SK-N-SH (cell line): ENCODE data around the gene PEX10. TPM values are rescaled to one million over a fixed set of nuclear protein-coding genes. Genes with fewer than 3 reads are reported as not detected.

Experiments
- CTCF ChIA-PET: fragments of 300-600, 350-600 bp; formaldehyde crosslinking; extraction: SDS; loops from one replicate; lab custom pipeline; 2021; lab: Yijun Ruan, JAX
- POLR2A ChIA-PET: fragments of 350-600 bp; sonication (Branson Sonifier 250); formaldehyde crosslinking; extraction: SDS; loops from one replicate; lab custom pipeline; 2020; ENCODE audit warnings: antibody characterized with exemption, inconsistent platforms; lab: Yijun Ruan, JAX
- DNase-seq: peaks from one replicate; pipeline ENCODE4 v3.0.0; 2012
- H2AFZ ChIP-seq: fragments of 200-600 bp; sonication (generic); 2 replicates; pipeline ENCODE4 v1.8.1; 2016; ENCODE audit warnings: antibody characterized with exemption, mild to moderate bottlenecking, low read depth
- H3F3A ChIP-seq: fragments of 200-600 bp; sonication (generic); replicated peaks from 2 replicates; pipeline ENCODE3; 2016; ENCODE audit warnings: antibody characterized with exemption, mild to moderate bottlenecking; ENCODE audit not compliant: insufficient read depth
- H3K27ac ChIP-seq, 2 experiments: fragments of 200-500 bp in 1 of 2; fragments of 200-600 bp in 1 of 2; sonication (Bioruptor generic) in 1 of 2; sonication (generic), shearing (Covaris generic) in 1 of 2; 2 replicates each; pipeline versions ENCODE4 v1.5.1 to v1.6.1; 2014 to 2016; ENCODE audit warnings: low read depth in 2 of 2, inconsistent platforms in 1 of 2, low read length in 1 of 2, mild to moderate bottlenecking in 1 of 2, mixed read lengths in 1 of 2
- H3K27me3 ChIP-seq: fragments of 200-600 bp; sonication (generic), shearing (Covaris generic); 2 replicates; pipeline ENCODE4 v1.6.1; 2016; ENCODE audit warnings: mixed run types; ENCODE audit not compliant: insufficient read depth
- H3K36me3 ChIP-seq, 2 experiments: fragments of 200-500 bp in 1 of 2; fragments of 200-600 bp in 1 of 2; sonication (Bioruptor generic) in 1 of 2; sonication (generic) in 1 of 2; replicated peaks in 1 of 2; 2 replicates each; pipeline versions ENCODE3 to v1.5.1; 2014 to 2016; ENCODE audit warnings: low read length in 1 of 2, mild to moderate bottlenecking in 1 of 2; ENCODE audit not compliant: insufficient read depth in 2 of 2, control insufficient read depth in 1 of 2
- H3K4me1 ChIP-seq, 2 experiments: fragments of 200-500 bp in 1 of 2; fragments of 200-600 bp in 1 of 2; sonication (Bioruptor generic) in 1 of 2; sonication (generic), shearing (Covaris generic) in 1 of 2; 2 replicates each; pipeline versions ENCODE4 v1.5.1 to v1.6.1; 2014 to 2016; ENCODE audit warnings: low read depth in 1 of 2, low read length in 1 of 2, mixed run types in 1 of 2; ENCODE audit not compliant: insufficient read depth in 2 of 2, control insufficient read depth in 1 of 2
- H3K4me2 ChIP-seq: fragments of 200-600 bp; sonication (generic), shearing (Covaris generic); 2 replicates; pipeline ENCODE4 v1.6.1; 2017; ENCODE audit warnings: mixed run types
- H3K4me3 ChIP-seq, 2 experiments: fragments of 200-500 bp in 1 of 2; fragments of 200-600 bp in 1 of 2; sonication (Bioruptor generic) in 1 of 2; sonication (generic), shearing (Covaris generic) in 1 of 2; 2 replicates each; pipeline versions ENCODE4 v1.5.1 to v1.8.1; 2014 to 2016; ENCODE audit warnings: low read depth in 2 of 2, inconsistent platforms in 1 of 2, low read length in 1 of 2, mild to moderate bottlenecking in 1 of 2, mixed read lengths in 1 of 2, moderate library complexity in 1 of 2
- H3K79me2 ChIP-seq: fragments of 200-600 bp; sonication (generic); 2 replicates; pipeline ENCODE4 v1.8.1; 2017; ENCODE audit warnings: mild to moderate bottlenecking; ENCODE audit not compliant: insufficient read depth
- H3K9ac ChIP-seq: fragments of 200-600 bp; sonication (generic); 2 replicates; pipeline ENCODE4 v1.6.1; 2017; ENCODE audit warnings: mixed run types
- H3K9me2 ChIP-seq: fragments of 200-600 bp; sonication (generic); 2 replicates; pipeline ENCODE4 v1.6.1; 2017; ENCODE audit warnings: mixed run types
- H3K9me3 ChIP-seq: fragments of 200-600 bp; sonication (generic); 2 replicates; pipeline ENCODE4 v1.6.1; 2017; ENCODE audit warnings: mixed run types, mild to moderate bottlenecking, moderate library complexity
- H4K20me1 ChIP-seq: fragments of 200-600 bp; sonication (generic); 2 replicates; pipeline ENCODE4 v1.6.1; 2017; ENCODE audit warnings: mild to moderate bottlenecking, mixed run types; ENCODE audit not compliant: insufficient read depth
- CHD2 ChIP-seq: fragments of 150-350 bp; IDR thresholded peaks from 2 replicates; pipeline ENCODE4 v1.6.1; 2018; ENCODE audit warnings: low read length; ENCODE audit not compliant: partially characterized antibody
- EZH2phosphoT487 ChIP-seq: fragments of 200-600 bp; sonication (generic); IDR thresholded peaks from 2 replicates; pipeline ENCODE4 v1.6.1; 2017; ENCODE audit warnings: low read depth, mixed run types, mild to moderate bottlenecking, antibody characterized with exemption, moderate library complexity, borderline replicate concordance
- FOSL2 ChIP-seq: IDR thresholded peaks from 2 replicates; pipeline ENCODE4 v1.4.0; 2012; ENCODE audit warnings: low read depth, mild to moderate bottlenecking, moderate library complexity, borderline replicate concordance
- FOXJ3 ChIP-seq: sonication (generic); formaldehyde crosslinking; IDR thresholded peaks from 2 replicates; pipeline ENCODE4 v1.5.1; 2020; ENCODE audit warnings: mild to moderate bottlenecking, missing genetic modification reagents
- GABPA ChIP-seq: IDR thresholded peaks from 2 replicates; pipeline ENCODE4 v1.4.0; 2012; ENCODE audit warnings: low read depth, mild to moderate bottlenecking
- GATA2 ChIP-seq: sonication (generic); formaldehyde crosslinking; IDR thresholded peaks from 2 replicates; pipeline ENCODE4 v1.5.0; 2020; ENCODE audit warnings: mild to moderate bottlenecking, missing genetic modification reagents
- MEF2A ChIP-seq: IDR thresholded peaks from 2 replicates; pipeline ENCODE4 v1.4.0; 2012; ENCODE audit warnings: low read depth, borderline replicate concordance
- NFIC ChIP-seq: IDR thresholded peaks from 2 replicates; pipeline ENCODE4 v1.4.0; 2012; ENCODE audit warnings: borderline replicate concordance
- RAD21 ChIP-seq: IDR thresholded peaks from 2 replicates; pipeline ENCODE4 v1.6.1; 2012; ENCODE audit warnings: mild to moderate bottlenecking, low read length
- RCOR1 ChIP-seq: fragments of 150-350 bp; IDR thresholded peaks from 2 replicates; pipeline ENCODE4 v1.6.1; 2017; ENCODE audit warnings: antibody characterized with exemption, low read length
- RFX5 ChIP-seq: IDR thresholded peaks from 2 replicates; pipeline ENCODE4 v1.6.1; 2012; ENCODE audit warnings: mild to moderate bottlenecking, improper control_type of control experiment, low read length
- SIN3A ChIP-seq: IDR thresholded peaks from 2 replicates; pipeline ENCODE4 v1.6.1; 2012; ENCODE audit warnings: low read depth, mild to moderate bottlenecking, low read length, moderate library complexity, borderline replicate concordance
- TCF12 ChIP-seq: IDR thresholded peaks from 2 replicates; pipeline ENCODE4 v1.4.0; 2012
- WGBS: methylation state at CpG from one replicate; pipeline ENCODE4 v1.1.6; 2017; ENCODE audit warnings: low lambda C conversion rate; 5-methylcytosine and 5-hydroxymethylcytosine counted together
- polyA plus RNA-seq, 3 experiments: library from polyadenylated mRNA; depleted of rRNA; stranded (reverse); fragments of >200 nt; gene quantifications; 2 replicates each; pipeline ENCODE4 v1.2.3, GENCODE V29; 2012
- TF ChIP-seq, protein P1 (sequence below): IDR thresholded peaks from 2 replicates; pipeline ENCODE4 v1.6.1; 2012; ENCODE audit warnings: mild to moderate bottlenecking, low read depth, low read length, moderate library complexity
- TF ChIP-seq, protein P2 (sequence below): fragments of 200-600 bp; sonication (generic); IDR thresholded peaks from 2 replicates; pipeline ENCODE4 v1.6.1; 2017; ENCODE audit warnings: antibody characterized with exemption, mild to moderate bottlenecking, moderate library complexity
- TF ChIP-seq, protein P3 (sequence below): IDR thresholded peaks from 2 replicates; pipeline ENCODE4 v1.4.0; 2012; ENCODE audit warnings: low read depth, borderline replicate concordance
- TF ChIP-seq, protein P4 (sequence below): fragments of 150-350 bp; IDR thresholded peaks from 2 replicates; pipeline ENCODE4 v1.6.1; 2016; ENCODE audit warnings: mild to moderate bottlenecking, low read depth, low read length
- TF ChIP-seq, protein P5 (sequence below): IDR thresholded peaks from 2 replicates; pipeline ENCODE4 v1.4.0; 2012; ENCODE audit warnings: low read depth

Gene PEX10
- polyA plus RNA-seq, 1 of the 3 experiments (the other 2 are of a cell fraction), result 28.6 TPM

DNA sequence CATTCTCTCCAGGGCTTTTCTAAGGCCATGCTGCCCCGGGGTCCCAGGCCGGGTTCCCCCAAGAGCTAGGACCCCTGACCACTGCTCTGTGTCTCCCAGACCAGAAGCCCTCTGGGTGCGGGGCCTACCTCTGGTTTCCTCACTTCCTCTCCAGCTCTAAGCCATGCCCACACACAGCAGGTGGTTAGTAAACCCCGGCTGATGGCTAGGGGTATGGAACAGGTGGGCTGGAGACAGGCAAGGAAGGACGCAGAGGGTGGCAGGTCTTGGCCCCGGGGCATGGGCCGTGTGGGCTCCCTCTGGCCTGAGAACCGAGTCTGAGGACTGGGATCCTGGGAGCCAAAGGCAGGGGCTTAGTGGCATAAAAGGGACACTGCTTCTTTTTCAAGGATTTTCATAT, 47.8 kb upstream of the PEX10 start:
- no peak overlapping the region for H3K4me3 ChIP-seq
- H3K4me1 ChIP-seq, result peaks cover 0 to 19% of the 10 kb centered on the region in 2 experiments; a peak in 1 of 4 replicates
- no peaks in the 10 kb centered on the region for H4K20me1 ChIP-seq
- 17% methylated on average over 1 of the region's 8 CpGs for WGBS
- CTCF ChIA-PET, result interaction anchor here (0.6 to 2.9 kb wide), 43 partner anchors 9 to 268 kb away, joined by 3 to 53 read pairs (median 5); partner anchors contain the start of genes PANK4, PLCH2, PRXL2B and TNFRSF14
- POLR2A ChIA-PET, result interaction anchor here (0.7 to 1.8 kb wide), 6 partner anchors 13 to 87 kb away, joined by 3 to 13 read pairs (median 6); no protein-coding TSS in a partner anchor
- H3K9me3 ChIP-seq, result no peaks in the 10 kb centered on the region
- no peak overlapping the region for H2AFZ ChIP-seq
- H3K9ac ChIP-seq, result no peak overlapping the region
- no peak overlapping the region for H3K4me2 ChIP-seq
- DNase-seq, result no peak
- no peaks in the 10 kb centered on the region for H3K36me3 ChIP-seq
- TF ChIP-seq NFIC (no peak), FOSL2 (no peak), SIN3A (no peak), GABPA (no peak), RFX5 (no peak), EZH2phosphoT487 (no peak), FOXJ3 (CRISPR knock-in tag) (no peak; the same call in 1 of the 2 replicates), CHD2 (no peak), TCF12 (no peak), RCOR1 (no peak), MEF2A (no peak), GATA2 (CRISPR knock-in tag) (no peak), RAD21 (no peak)
- TF ChIP-seq, protein P1, sequence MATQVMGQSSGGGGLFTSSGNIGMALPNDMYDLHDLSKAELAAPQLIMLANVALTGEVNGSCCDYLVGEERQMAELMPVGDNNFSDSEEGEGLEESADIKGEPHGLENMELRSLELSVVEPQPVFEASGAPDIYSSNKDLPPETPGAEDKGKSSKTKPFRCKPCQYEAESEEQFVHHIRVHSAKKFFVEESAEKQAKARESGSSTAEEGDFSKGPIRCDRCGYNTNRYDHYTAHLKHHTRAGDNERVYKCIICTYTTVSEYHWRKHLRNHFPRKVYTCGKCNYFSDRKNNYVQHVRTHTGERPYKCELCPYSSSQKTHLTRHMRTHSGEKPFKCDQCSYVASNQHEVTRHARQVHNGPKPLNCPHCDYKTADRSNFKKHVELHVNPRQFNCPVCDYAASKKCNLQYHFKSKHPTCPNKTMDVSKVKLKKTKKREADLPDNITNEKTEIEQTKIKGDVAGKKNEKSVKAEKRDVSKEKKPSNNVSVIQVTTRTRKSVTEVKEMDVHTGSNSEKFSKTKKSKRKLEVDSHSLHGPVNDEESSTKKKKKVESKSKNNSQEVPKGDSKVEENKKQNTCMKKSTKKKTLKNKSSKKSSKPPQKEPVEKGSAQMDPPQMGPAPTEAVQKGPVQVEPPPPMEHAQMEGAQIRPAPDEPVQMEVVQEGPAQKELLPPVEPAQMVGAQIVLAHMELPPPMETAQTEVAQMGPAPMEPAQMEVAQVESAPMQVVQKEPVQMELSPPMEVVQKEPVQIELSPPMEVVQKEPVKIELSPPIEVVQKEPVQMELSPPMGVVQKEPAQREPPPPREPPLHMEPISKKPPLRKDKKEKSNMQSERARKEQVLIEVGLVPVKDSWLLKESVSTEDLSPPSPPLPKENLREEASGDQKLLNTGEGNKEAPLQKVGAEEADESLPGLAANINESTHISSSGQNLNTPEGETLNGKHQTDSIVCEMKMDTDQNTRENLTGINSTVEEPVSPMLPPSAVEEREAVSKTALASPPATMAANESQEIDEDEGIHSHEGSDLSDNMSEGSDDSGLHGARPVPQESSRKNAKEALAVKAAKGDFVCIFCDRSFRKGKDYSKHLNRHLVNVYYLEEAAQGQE, result no peak
- TF ChIP-seq, protein P2, sequence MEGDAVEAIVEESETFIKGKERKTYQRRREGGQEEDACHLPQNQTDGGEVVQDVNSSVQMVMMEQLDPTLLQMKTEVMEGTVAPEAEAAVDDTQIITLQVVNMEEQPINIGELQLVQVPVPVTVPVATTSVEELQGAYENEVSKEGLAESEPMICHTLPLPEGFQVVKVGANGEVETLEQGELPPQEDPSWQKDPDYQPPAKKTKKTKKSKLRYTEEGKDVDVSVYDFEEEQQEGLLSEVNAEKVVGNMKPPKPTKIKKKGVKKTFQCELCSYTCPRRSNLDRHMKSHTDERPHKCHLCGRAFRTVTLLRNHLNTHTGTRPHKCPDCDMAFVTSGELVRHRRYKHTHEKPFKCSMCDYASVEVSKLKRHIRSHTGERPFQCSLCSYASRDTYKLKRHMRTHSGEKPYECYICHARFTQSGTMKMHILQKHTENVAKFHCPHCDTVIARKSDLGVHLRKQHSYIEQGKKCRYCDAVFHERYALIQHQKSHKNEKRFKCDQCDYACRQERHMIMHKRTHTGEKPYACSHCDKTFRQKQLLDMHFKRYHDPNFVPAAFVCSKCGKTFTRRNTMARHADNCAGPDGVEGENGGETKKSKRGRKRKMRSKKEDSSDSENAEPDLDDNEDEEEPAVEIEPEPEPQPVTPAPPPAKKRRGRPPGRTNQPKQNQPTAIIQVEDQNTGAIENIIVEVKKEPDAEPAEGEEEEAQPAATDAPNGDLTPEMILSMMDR, result no peak
- TF ChIP-seq, protein P3, sequence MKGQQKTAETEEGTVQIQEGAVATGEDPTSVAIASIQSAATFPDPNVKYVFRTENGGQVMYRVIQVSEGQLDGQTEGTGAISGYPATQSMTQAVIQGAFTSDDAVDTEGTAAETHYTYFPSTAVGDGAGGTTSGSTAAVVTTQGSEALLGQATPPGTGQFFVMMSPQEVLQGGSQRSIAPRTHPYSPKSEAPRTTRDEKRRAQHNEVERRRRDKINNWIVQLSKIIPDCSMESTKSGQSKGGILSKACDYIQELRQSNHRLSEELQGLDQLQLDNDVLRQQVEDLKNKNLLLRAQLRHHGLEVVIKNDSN, result no peak
- TF ChIP-seq, protein P4, sequence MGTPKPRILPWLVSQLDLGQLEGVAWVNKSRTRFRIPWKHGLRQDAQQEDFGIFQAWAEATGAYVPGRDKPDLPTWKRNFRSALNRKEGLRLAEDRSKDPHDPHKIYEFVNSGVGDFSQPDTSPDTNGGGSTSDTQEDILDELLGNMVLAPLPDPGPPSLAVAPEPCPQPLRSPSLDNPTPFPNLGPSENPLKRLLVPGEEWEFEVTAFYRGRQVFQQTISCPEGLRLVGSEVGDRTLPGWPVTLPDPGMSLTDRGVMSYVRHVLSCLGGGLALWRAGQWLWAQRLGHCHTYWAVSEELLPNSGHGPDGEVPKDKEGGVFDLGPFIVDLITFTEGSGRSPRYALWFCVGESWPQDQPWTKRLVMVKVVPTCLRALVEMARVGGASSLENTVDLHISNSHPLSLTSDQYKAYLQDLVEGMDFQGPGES, result no peak
- TF ChIP-seq, protein P5, sequence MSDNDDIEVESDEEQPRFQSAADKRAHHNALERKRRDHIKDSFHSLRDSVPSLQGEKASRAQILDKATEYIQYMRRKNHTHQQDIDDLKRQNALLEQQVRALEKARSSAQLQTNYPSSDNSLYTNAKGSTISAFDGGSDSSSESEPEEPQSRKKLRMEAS, result no peak
- TF ChIP-seq, all 33 proteins: peak for 0
- H3F3A ChIP-seq, result no peaks in the 10 kb centered on the region
- H3K9me2 ChIP-seq, result no peaks in the 10 kb centered on the region
- peak overlapping the region in 1 of 2 experiments; percentile 58; a peak in 1 of 4 replicates for H3K27ac ChIP-seq
- no peaks in the 10 kb centered on the region for H3K79me2 ChIP-seq
- H3K27me3 ChIP-seq, result no peaks in the 10 kb centered on the region
